HG03520 (cell line): ENCODE data around the gene ZHX3.

Experiments used
- ATAC-seq: cut with Tn5 transposase; IDR thresholded peaks from one replicate; pipeline ENCODE4 v1.9.1; 2021; ENCODE audit warnings: mild to moderate bottlenecking, moderate library complexity; ENCODE audit not compliant: unreplicated experiment

The ZHX3 gene

DNA sequence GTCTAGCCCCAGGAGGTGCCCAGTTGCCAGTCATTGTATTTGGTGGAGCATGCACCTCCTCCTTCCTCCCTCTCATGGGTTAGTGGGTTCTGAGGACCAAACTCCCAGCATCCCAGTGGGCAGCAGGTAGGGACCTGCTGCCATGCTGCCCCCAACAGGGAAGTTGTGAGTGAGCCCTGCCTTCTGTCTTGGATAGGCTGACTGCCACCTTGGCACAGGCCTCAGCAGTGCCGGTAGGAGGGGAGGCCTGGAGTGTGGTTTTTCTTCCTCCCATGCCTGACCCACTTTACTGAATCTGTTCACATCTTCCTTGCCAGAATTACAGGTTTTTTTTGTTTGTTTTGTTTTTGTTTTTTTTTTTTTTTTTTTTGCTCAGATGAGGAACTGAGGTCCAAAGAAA, 155.6 kb downstream of the ZHX3 start:
- no peak for ATAC-seq

DNA sequence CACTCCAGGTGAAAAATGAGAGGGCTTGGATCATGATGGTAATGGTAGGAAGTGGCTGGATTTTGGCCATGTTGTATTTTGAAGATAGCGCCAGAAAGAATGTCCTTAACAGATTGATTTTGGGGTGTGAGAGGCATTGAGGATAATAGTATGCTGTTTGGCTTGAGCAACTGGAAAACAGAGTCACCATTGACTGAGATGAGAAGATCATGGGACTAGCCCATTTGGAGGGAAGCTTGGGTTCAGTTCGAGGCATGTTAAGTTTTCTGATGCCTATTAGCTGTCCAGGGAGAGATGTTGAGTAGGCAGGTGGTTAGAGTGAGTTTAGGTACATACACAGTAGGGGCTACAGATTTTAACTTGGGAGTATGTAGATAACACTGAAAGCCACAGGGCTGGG, 156.8 kb downstream of the ZHX3 start:
- ATAC-seq = no peak

DNA sequence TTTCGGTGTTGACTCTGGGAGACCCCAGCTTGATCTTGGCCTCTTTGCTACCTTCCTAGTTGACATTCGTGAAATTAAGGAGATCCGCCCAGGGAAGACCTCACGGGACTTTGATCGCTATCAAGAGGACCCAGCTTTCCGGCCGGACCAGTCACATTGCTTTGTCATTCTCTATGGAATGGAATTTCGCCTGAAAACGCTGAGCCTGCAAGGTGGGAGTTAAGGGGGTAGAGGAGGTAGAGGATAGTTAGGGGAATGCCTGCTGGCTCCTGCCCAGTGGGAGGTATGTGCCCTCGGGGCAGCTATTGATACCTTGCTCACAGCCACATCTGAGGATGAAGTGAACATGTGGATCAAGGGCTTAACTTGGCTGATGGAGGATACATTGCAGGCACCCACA, 158.0 kb downstream of the ZHX3 start:
- ATAC-seq = no peak

DNA sequence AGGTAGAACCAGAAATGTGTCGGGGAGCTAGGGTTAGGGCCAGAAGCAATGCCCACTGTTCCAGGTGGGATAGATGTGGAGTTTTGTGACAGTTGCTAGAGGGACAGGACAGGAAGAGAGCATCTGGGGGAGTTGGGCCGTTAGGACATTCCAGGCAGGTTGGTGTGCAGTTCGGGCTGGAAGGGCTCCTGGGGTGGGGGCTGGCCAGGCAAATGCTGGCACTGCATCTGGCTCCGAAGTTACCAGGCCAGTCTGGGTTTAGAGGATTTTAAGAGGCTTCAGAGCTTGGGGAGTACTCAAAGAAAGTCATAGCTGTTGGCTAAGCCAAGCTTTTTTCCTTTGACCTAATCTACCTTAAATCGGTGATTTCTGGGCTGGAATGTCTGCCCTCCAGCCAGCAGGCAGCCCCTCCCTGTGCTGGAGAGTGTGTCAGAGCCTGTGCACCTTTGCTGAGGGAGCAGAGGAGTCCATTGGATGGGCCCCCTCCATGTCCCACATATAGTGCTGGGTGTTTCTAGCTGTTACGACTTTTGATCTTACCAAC, 159.4 kb downstream of the ZHX3 start:
- ATAC-seq = no peak

DNA sequence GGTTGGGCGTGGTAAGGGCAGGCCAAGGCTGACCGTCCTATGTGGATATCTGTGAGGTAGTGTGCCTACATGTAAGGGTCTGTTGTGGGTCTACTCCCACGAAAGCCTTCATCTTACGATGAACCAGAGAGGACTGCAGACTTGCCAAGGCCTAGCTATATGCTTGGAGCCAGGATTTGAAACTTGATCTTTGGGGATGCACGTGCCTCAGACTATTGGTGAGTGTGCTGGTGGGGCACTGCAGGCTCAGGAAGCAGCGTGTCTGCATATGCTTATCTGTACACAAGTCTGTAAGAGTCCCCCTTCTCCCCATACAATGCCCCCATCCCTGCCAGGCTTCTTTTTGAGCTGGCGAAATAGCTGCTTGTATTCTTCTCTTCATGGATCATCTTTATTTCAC, 162.3 kb downstream of the ZHX3 start:
- ATAC-seq = no peak

DNA sequence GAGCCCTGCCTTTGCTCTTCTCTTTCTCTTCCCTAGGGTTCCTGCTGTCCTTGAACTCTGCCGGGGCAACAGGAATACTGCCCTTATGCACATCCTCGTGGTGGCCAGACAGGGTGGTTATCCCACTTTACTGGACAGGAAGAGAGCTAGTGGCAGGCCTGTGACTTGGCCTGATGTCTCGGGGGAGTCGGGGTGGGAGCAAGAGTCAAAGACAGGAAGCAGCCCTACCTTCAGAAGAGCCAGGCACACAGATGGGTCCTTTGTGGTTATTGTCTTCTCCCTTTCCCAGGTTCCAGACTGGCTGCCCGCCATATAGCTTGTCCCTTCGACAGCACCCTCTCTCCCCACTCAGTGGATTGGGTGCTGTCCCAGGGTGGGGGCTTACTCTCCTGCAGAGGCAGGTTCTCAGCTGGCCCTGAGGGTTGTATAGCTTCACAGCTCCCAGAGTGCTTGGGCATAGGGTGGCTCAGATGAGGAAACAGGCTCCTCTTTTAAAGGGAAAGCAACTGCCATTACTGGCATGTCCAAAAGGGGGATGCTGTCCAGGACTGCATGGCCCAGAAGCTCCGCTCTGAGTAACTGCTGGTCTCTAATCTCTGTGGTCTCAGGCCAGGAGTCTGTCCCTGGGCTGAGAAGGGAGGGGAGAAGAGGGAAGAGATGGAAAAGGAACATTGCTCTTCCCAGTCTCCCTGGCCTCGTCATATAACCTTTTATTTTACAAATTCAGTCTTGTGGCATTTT, 162.9 kb downstream of the ZHX3 start:
- no peak for ATAC-seq

DNA sequence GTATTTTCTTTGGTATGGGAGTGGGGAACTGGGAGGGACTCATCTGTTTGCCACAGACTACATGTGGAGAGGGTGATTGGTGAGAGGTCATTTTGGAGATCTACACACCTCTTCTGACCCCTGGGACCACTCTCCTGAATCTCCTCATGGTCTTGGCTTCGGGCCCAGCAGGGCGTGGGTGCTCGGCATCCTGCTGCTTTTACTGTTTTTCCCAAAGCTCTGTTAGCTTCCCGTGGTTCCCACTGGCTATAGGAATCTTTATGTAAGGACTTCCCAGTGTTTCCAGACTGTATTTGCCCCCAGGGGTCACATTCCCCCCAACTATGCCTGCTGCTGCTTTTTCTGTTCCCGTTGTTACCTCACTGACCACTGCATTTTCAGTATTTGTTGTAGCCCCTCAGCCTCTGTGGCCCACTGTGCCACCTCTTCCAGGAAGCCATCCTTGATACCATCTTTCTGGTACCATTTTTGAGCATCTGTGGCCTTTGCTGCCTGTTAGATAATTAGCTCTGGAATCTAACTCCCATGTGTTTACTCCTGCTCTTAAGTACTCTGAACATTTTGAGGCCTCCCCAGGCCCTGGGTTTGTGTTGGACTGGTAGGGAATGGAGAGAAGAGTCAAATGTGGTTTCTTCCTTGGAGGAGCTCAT, 165.3 kb downstream of the ZHX3 start:
- no peak for ATAC-seq

DNA sequence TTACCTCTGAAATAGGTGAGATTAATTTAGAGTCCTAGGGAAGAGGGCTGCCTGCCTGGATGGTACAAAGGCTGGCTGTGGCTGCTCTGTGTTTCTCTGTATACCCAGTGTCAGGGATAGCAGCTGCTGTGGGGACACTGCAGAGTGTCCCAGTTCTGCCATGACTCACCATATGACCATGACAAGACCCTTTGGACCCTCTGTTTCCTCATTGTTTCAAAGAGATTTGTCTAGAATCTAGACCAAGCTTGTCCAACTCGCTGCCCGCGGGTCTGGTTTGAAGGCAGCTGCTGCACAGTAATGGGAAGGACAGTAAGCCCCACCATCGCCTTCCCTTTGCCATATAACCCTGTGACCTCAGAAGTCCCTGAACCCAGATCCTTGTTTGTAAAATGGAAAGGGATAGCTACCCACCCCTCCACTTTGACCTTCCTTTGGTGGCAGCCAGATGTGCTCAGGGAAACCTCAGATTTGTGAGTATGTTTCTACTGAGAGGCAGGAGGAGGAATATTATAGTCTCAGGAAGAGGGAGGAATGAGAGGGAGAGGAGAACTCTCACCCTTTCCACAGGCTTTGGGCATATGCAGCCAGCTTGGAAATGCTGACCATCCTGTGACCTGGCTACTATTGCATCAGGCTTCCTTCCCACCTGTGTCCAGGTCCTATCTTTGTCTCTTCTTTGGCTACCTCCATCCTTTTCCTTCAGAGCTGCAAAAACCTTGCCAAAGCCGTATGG, 166.2 kb downstream of the ZHX3 start:
- ATAC-seq = no peak

DNA sequence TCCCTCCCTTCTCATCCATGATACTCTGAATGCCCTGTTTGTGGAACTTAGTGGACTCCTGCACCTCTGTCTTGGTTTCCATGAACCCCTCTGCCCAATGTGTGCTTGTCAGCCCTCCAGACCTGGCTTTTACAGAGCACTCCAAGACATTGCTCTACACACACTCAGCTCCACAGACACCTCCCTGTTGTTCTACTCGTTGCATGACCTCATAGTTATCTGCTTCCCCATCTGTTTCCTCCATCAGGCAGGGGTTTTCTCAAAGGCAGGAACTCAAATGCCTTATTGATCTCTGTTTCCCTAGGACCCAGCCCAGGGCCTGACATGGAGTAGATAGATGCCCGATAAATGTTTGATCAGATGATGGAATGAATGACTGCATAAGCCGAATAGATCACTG, 166.9 kb downstream of the ZHX3 start:
- ATAC-seq = no peak

DNA sequence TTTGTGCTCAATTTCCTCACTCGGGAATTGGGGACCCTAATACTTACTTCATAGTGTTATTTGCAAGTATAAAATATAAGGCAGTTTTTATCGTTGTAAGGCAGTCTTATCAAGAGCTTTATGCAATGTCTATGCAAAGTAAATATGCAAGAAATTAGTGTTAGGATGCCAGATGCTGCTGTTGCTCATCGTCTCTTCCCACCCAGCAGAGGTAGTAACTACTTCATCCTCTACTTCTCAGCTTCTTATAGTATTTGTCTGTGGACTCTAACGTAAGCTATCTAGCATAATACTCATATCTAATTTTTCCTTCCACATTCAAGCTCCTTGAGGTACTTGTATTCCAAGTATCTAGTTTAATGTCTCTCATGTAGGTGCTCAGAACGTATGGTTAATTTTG, 168.6 kb downstream of the ZHX3 start:
- no peak for ATAC-seq

DNA sequence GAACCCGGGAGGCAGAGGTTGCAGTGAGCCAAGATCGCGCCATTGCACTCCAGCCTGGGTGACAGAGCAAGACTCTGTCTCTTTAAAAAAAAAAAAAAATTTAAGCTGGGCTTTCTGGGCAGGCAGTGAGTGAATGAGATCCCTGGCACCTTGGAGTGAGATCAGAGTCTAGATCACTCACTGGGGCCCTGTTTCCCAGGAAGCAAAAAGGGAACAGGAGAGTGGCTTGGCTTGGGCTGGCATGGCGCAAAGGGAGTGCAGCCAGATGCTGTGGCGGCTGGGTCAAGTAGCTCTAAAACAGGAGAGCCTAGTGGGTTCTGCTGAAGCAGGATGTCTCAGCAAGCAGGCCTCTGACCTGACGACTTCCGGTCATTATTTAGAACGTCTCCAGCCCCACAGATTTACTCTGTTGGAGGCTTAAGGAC, 169.8 kb downstream of the ZHX3 start:
- no peak for ATAC-seq

DNA sequence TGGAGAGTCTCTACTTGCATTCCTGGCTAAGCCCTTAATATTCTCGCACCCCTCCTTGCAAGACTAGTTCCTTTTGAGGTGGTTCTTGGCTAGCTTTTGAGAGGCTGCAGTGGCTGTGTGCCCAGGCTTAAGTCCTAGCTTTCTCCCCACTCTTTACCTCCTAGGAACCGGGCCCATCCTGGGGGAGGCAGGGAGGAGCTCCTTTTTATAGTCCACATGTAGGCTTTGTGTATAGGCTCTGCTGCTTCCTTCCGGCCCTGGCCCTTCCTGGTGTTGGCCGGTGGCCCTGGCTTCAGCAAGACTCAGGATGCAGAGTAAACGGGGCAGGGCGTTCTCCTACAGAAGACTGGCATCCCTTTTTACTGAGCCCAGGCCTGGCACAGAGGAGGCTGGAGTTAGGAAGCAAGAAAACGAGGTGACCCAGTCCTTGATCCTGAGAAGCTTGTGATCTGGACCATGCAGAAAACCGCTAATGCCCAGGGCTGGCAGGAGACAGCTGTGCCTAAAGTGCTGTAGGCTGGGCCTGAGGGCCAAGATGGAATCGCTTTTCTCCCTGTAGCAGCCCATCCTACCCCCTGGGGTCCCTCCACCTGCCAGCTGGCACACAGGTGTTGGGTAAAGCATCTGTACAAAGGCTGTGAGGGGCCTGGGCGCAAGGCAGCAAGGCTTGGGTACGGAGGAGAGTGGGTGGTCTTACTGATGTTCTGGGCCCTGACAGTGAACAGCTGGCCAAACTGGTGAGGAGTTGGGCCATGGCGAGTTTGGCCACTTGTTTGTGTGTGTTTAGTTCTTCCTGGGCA, 171.5 kb downstream of the ZHX3 start:
- no peak for ATAC-seq

DNA sequence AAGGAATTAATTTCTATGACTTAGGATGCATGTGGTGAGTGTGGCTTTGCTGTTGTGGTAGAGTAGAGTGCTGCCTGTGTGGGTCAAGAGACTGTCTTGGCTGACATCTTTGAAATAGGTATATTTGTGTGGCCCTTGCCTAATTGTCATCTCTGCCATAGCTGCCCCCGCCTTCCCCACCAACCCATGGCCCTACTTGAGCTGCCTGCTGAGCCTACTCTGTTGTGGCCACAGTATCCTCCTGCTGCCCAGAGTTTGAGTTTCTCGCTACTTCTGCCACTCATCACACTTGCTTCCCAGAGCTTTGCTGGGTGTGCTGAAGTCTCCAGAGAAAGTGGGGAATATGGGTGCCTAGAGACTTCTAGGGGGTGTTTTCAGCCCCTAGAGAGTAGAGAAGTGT, 172.2 kb downstream of the ZHX3 start:
- ATAC-seq = no peak

DNA sequence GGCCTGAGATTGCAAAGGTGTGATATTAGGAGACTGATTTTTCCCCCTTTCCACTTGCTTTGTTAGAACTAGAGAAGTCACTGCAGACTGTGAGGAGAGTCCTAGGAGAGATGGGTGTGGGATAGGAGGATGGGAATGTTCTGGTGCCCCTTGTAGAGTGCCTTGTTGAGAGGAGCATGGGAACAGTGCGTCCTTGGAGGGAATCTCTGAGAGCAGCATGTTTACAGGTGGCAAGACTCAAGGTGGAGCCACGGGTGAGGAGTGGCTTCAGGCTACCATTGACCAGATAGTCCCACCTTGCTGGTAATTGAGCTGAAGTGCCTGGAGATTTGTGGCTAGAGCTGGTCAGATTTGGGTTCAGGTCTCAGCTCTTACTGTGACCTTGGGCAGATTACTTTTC, 174.2 kb downstream of the ZHX3 start:
- ATAC-seq = no peak

DNA sequence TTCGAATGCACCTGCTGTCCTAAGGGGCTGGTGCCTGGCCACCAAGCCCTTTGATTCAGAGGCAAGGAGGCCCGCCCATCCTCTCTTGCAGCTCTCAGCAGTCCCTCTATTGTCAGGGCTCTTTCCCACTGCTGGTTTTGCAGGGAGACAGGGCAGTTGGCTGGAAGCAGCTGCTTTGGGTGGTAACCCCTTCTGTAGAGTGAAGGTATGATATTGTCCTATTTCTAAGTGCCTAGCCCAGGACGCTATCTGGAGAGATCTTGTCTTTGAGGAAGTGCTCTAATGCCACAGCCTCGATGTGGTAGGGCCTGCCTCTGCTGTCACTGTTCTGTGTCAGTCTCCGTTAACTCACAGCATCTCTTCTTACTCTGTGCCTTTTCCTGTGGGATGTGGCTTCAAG, 174.6 kb downstream of the ZHX3 start:
- no peak for ATAC-seq

DNA sequence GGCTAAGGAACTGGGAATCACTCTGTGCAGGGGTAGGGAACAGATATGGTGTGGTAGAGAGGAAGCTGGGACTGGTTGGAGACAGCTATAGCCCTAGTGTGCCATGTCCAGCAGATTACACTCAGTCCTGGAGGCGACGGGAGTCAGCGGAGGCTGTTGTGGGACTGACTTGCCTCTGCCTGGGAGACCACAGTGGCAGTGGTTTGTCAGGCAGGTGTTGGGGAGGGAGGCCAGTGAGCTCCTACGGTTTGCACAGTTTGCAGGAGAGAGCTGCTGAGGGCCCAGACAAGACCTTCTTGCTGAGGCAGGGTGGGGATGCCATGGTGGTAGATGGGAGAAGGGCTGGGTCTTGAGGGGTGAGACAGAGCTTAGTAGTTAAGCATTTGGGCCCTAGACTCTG, 175.3 kb downstream of the ZHX3 start:
- no peak for ATAC-seq

DNA sequence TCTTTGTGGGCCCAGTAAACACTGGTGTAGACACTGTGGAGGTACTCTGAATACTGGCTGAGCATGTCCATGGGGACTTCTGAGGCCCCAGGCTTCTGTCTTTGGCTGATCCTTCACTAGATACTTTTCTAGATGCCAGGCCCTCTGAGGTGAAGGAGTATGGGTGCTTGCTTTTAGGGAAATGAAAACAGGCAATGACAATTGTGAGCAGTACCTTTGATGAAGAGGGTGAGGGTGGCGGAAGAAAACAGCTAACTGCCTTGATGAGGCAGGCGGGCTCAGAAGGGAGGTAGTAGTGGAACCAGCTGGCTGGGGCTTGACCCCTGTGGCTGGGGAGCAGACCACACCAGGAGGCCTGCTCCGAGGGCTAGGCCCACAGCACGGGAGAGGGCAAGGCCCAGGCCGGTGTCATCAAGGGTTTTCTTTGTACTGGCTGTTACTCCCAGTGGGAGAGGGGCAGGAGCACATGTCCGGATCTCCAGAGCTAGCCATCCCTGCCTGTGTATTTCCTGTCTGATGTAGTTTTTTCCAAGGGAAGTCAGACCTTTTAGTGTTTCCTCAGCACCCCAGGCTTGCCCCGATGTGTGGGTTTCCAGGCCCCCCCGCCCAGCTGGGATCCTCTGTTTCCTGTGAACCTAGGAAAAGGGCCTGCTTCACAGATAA, 176.2 kb downstream of the ZHX3 start:
- ATAC-seq = no peak

DNA sequence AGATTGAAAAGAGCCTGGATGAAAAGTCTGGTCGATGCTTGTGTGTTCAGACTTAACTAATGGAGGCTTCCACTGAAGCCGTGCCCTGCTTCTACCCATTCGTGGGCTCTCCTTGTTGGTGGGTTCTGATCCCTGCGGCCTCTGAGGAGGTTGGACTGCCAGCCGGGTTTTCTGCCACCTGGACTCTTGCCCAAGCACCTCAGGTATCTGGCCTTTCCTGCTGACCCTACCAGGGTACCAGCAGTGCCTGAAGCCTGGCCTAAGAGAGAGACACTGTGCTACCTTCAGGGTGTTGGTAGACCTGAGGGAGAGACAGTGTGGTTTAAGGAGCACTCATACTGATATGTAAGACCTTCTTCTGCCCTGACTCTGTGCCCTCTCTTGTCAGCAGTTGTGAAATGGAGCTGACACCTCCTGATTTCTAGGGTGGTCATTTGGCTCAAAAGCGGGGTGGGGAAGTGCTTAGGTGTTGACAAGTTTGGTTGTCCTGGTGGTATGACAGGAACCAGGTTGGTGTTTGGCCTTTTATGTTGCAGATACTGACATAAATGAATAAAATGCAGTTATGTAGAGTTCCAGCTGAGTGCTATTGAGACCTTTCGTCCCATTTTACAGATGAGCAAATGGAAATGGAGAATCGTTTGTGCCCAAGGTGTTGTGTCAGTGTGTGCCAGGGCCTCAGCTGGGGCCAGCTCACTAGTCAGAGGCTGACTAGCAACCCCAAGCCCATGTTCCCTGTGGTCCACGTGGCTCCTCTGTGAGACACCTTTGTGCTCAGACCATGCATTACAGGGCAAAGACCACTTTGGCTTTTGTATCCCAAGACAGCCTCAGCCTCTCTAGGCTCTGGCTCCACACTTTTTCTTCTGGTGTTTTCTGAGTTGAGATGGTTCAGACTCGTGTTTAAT, 177.1 kb downstream of the ZHX3 start:
- no peak for ATAC-seq
